BJ (cell line): ENCODE measurements around the gene GJC2. TPM values are rescaled to one million over a fixed set of nuclear protein-coding genes. Genes with fewer than 3 reads are reported as not detected.

Experiments
- CTCF ChIA-PET: fragments of 350-600 bp; formaldehyde crosslinking; extraction: SDS; loops from one replicate; lab custom pipeline; 2021; ENCODE audit warnings: antibody characterized with exemption, inconsistent platforms; lab: Yijun Ruan, JAX
- POLR2A ChIA-PET: fragments of 300-600 bp; sonication (Branson Sonifier 250); formaldehyde crosslinking; extraction: SDS; loops from one replicate; lab custom pipeline; 2021; ENCODE audit warnings: antibody characterized with exemption; lab: Charles Lee
- DNase-seq: peaks from one replicate; pipeline ENCODE4 v3.0.0-alpha.2; 2011; ENCODE audit warnings: low read depth
- H3K27me3 ChIP-seq: 2 replicates; pipeline ENCODE4 v1.6.0; 2011; ENCODE audit warnings: low read length; ENCODE audit not compliant: control insufficient read depth, insufficient read depth
- H3K36me3 ChIP-seq: 2 replicates; pipeline ENCODE4 v1.5.1; 2011; ENCODE audit warnings: low read length; ENCODE audit not compliant: control insufficient read depth, insufficient read depth
- H3K4me3 ChIP-seq: 2 replicates; pipeline ENCODE4 v1.5.1; 2011; ENCODE audit warnings: low read depth, mild to moderate bottlenecking, control low read depth, low read length
- polyA plus RNA-seq: library from polyadenylated mRNA; depleted of rRNA; stranded (reverse); fragments of >200 nt; gene quantifications from 2 replicates; pipeline ENCODE4 v1.2.3, GENCODE V29; 2011
- TF ChIP-seq, protein P1 (sequence below): IDR thresholded peaks from 2 replicates; pipeline ENCODE4 v1.5.1; 2011; ENCODE audit warnings: low read depth, mild to moderate bottlenecking, control low read depth, inconsistent platforms, low read length, moderate library complexity; ENCODE audit not compliant: insufficient read depth

GJC2 gene
- polyA plus RNA-seq, 1 experiment, result 0.92 TPM

DNA sequence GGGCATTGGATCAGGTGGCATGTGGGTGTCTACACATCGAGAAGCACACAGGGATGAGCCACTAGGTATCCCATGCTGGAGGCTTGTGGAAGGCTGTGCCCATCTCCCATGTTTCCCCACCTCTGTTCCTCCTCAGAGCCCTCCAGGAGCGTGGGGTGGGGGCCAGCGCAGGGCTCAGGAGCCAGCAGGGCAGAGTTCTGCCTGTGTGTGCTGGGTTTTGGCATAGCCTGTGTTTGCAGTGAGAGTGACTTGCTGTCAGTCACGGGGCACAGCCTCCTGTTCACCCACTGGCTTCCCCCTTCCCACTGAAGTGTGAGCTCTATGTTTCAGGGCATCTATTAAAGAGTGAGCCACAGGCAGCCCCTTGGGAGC is 26.3 kb downstream of the GJC2 start:
- TF ChIP-seq, protein P1, sequence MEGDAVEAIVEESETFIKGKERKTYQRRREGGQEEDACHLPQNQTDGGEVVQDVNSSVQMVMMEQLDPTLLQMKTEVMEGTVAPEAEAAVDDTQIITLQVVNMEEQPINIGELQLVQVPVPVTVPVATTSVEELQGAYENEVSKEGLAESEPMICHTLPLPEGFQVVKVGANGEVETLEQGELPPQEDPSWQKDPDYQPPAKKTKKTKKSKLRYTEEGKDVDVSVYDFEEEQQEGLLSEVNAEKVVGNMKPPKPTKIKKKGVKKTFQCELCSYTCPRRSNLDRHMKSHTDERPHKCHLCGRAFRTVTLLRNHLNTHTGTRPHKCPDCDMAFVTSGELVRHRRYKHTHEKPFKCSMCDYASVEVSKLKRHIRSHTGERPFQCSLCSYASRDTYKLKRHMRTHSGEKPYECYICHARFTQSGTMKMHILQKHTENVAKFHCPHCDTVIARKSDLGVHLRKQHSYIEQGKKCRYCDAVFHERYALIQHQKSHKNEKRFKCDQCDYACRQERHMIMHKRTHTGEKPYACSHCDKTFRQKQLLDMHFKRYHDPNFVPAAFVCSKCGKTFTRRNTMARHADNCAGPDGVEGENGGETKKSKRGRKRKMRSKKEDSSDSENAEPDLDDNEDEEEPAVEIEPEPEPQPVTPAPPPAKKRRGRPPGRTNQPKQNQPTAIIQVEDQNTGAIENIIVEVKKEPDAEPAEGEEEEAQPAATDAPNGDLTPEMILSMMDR, result no peak

DNA sequence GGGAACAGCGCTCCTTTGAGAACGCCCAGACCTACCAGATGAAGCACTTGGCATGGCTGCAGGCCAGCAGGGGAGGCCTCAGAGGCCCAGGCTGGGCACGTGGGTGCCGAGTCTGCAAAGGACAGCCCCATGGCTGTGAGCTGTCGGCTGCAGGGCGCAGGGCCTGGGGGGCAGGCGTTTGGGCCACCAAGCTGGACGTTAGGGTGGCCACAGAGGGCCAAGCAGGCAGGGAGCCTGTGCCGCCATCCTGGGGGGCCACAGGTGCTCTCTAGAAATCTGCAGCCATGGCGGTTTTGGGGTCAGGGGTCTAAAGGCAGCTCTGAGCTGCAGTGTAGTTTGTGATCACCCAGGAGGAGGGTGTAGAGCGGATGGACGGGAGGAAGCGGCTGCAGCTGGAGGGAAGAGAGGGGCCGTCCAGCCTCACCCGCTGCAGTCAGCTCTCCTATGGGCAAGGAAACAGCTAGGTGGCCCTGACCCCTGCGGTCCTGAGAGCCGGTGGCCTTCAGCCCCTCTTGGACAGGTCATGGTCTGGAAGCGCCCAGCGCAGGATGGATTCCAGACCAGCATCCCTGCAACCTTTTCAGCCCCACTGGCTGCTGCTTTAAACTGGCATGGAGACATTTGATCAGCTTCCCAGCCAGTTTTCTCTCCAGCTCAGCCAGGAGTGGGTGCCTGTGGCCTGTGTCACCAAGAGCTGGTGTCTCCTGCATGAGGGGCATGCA is 26.9 kb downstream of the GJC2 start:
- Histone ChIP-seq H3K4me3 (no peak overlapping the region), H3K27me3 (no peaks in the 10 kb centered on the region), H3K36me3 (peaks cover 5% of the 10 kb centered on the region)
- POLR2A ChIA-PET, result no interaction called here
- no peak for DNase-seq
- CTCF ChIA-PET, result interaction anchor here (1.1 to 1.4 kb wide), 3 partner anchors 12 to 41 kb away, joined by 3 read pairs; no protein-coding TSS in a partner anchor
- TF ChIP-seq, protein P1, result no peak

More for the DNA sequence above, 26.3 kb downstream of the GJC2 start:
- ChIA-PET POLR2A (no interaction called here), CTCF (interaction anchor here (1.3 to 1.4 kb wide), 2 partner anchors 12 to 41 kb away, joined by 3 read pairs; no protein-coding TSS in a partner anchor)
- Histone ChIP-seq H3K4me3 (no peak overlapping the region), H3K36me3 (peaks cover 5% of the 10 kb centered on the region), H3K27me3 (no peaks in the 10 kb centered on the region)
- no peak for DNase-seq

DNA sequence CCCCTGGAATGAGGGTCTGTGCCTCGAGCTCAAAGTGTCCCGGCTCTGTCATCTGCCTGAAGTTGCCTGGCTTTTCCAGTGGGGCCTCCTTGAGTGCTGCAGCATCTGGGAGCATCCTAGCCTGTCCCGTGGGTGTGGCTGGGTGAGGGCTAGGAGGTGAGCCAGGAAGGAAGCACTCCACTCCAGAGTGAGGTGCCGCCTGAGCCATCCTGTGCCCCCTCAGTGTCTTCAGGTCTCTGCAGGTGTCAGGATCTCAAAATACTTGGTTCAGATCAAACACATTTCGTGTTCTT is 27.4 kb downstream of the GJC2 start:
- H3K36me3 ChIP-seq, result peaks cover 5% of the 10 kb centered on the region
- TF ChIP-seq, protein P1, result no peak
- H3K27me3 ChIP-seq, result no peaks in the 10 kb centered on the region
- H3K4me3 ChIP-seq, result no peak overlapping the region
- POLR2A ChIA-PET, result no interaction called here
- CTCF ChIA-PET, result interaction anchor here (1.0 to 1.4 kb wide), 4 partner anchors 10 to 40 kb away, joined by 3 read pairs; no protein-coding TSS in a partner anchor
- DNase-seq, result no peak

DNA sequence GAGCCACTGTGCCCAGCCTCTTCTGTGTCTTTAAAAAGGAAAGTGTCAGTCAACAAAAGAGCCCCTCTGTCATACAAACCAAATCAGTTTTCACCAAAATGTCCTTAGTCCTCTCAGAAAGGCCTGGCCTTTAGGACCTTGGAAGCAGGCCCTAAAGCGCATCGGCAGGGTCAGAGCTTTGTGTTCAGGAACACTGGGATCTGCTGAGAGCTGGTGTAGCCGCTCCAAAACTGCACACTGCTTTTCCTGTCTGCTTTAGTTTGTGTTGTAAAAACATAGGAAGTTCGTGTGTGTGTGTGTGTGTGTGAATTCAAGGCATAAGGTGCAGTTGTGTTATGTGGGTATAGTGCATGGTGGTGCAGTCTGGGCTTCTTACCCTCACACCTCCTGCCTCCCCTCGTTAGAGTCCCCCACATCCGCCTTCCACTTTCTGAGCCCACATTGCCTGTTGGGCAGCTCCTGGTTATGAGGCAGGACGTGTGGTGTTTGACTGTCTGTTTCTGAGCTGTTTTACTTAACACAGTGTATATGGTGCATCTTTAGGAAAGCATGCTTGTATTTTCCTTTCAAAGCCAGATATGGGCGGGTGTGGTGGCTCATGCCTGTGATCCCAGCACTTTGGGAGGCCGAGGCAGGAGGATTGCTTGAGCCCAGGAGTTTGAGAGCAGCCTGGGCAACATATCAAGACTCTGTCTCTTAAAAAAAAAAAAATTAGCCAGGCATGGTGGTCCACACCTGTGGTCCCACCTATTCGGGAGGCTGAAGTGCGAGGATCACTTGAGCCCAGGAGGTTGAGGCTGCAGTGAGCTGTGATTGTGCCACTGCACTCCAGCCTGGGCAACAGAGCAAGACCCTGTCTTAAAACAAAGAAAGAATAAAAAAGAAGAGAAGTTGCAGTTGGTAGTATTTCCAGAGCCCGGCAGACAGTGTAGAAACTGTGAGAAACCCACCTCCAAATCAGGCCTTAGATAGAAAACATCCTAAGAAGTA is 28.3 kb downstream of the GJC2 start:
- peaks cover 5% of the 10 kb centered on the region for H3K36me3 ChIP-seq
- ChIA-PET CTCF (interaction anchor here (1.0 to 1.1 kb wide), 2 partner anchors 11 to 13 kb away, joined by 3 read pairs; no protein-coding TSS in a partner anchor), POLR2A (no interaction called here)
- TF ChIP-seq, protein P1, result no peak
- DNase-seq, result no peak
- H3K27me3 ChIP-seq, result no peaks in the 10 kb centered on the region
- H3K4me3 ChIP-seq, result no peak overlapping the region
